Activated CD8-positive, alpha-beta memory T cell treated with anti-CD3 and anti-CD28 coated beads, Interleukin-2, amount 50 U/mL, for 1 hour (primary cell): ENCODE results near the gene ABHD5.

Experiments
- DNase-seq: peaks from one replicate; pipeline ENCODE4 v3.0.0-alpha.2; 2020; ENCODE audit errors: extremely low read depth

Gene ABHD5

GRCh38 chr3:43685921-43686320 is 4.8 kb upstream of the ABHD5 start:
- no peak for DNase-seq

- DNase-seq, result no peak
These were observed 4.4 kb upstream of the ABHD5 start for GRCh38 chr3:43686333-43686699.

- DNase-seq, result no peak
These were observed 3.8 kb upstream of the ABHD5 start for GRCh38 chr3:43686700-43687498.

DNA sequence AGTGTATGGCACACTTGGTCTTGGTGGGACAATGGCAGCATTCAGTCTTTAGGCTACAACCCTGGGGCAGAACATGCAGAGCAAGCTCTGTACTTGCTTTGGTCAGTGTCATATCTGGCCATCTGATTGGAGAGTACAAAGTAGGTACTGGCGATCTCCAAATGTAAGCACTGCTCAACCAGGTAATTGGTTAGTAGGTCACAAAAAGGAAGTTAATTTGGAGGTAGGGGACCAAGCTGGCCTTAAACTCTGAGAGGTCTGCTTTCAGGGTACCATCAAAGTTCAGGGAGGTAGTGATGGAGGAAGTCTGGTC is 3.3 kb upstream of the ABHD5 start:
- no peak for DNase-seq

GRCh38 chr3:43688245-43688650 is 2.5 kb upstream of the ABHD5 start:
- DNase-seq, result no peak

- no peak for DNase-seq
These were observed 1.6 kb upstream of the ABHD5 start for GRCh38 chr3:43689166-43689565.

GRCh38 chr3:43689766-43690399 is 855 bp upstream of the ABHD5 start:
- DNase-seq, result no peak

DNA sequence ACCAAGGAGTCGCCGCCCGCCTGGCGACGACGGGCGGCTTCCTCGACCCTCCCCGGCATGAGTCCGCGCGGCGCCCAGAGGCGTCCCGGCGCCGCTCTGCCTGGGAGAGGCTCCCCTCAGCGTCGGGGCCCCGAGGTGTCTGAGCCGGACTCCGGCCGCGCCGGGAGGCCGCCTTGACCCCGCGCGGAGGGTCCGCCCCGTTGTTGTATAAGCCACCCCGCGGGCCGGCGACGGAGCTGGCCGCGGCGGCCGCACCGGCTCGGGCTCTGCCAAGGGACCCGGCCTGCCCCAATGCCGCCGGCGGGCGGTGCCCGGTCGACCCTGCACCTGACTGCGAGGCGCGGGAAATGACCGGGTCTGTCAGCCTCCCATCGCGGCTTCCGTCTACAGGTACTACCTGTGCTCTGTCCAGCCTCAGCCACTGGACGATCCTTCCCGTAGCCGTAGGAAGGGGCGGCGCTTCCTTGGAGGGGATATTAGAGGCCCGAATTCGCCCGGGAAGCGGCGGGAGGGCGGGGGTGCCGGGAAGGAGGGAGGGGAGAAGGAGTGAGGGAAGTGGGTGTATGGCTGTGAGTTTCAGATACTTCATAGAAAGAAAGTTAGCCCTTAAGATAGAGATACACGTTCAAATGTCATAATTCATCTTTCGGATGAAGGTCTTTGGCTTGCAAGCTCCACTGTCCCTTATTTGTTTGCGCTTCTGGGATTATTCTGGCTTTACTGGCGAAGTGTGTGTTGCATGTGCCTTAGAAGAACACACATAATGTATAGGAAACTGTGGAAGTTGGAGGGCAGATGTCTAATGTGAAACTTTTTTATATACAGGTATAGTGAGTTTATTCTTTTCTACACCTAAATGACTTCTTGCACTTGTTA is 620 bp downstream of the ABHD5 start:
- DNase-seq, result no peak

DNA sequence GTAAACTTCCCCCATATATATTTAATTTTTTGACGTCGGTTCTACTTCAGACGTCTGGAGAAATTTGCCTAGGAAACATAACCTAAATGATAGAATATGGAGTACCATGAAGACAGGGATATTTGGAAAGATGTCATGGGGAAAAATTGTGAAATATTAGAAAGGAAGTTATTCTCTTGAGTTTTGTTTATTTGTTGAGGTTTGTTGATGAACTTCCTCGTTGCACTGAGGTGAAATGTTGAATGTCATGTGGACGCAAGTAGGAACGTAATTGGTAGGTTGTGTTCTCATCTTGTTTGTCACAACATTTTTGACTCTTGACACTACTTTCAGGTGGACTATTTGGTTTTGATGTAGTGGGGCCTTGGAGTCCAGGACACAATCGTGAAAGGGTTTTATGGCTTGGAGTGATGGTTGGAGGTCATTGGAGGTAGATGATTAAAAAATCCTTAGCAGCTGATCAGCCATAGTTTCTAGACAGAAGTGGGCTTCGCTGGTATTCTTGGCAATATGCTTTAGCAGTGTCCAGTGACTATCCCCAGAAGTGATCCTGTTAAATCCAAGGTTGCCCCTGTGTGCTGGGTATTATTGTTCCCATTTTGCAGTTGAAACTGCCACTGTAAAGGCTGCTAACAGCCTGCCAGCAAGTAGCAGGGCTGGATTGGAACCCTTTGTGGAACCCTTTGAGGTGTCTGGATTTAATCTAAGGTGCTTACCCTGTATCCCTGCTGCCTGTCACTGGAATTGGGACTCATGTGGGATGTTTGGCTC is 1.5 kb downstream of the ABHD5 start:
- DNase-seq, result no peak

GRCh38 chr3:43692971-43693370 is 2.2 kb downstream of the ABHD5 start:
- DNase-seq, result no peak

DNA sequence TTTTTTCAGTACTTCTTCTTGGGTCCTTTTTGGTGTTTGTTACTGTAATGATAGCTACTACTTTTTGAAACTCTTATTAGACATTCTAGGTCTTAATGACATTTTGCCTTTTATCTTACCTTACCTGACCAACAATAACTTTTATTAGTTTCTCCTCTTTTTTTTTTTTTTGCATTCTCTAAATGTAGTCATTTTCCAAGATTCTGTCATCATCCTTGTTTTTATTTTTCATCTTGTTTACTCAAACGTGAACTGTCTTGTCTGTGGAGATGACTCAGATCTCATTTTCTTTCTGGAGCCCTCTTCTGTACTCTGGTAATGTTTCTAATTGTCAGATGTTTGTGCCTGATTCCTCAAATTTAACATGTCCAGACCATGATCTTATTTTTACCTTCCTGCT is 2.9 kb downstream of the ABHD5 start:
- no peak for DNase-seq

- DNase-seq, result no peak
These were observed 4.7 kb downstream of the ABHD5 start for GRCh38 chr3:43695443-43695842.

DNA sequence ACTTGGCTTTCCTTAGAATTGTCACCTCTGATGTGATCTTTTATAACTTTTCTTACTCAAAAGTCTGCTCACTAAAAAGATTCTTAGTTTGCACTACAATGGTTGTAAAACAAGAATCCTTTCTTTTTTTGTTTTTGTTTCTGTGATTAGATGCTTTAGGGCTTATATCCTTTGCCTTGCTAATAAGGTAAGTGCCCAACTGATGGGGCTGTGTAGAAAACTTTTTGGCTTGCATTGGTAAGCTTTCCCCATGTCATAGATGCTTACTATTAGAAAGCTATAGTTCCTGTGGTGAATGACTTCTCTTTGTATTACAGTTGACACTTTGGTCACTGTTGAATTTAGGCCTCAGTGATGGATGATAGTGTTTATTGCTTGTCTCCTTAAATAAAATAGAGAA is 5.1 kb downstream of the ABHD5 start:
- no peak for DNase-seq

GRCh38 chr3:43696441-43696840 is 5.7 kb downstream of the ABHD5 start:
- no peak for DNase-seq

GRCh38 chr3:43696881-43697280 is 6.1 kb downstream of the ABHD5 start:
- no peak for DNase-seq

DNA sequence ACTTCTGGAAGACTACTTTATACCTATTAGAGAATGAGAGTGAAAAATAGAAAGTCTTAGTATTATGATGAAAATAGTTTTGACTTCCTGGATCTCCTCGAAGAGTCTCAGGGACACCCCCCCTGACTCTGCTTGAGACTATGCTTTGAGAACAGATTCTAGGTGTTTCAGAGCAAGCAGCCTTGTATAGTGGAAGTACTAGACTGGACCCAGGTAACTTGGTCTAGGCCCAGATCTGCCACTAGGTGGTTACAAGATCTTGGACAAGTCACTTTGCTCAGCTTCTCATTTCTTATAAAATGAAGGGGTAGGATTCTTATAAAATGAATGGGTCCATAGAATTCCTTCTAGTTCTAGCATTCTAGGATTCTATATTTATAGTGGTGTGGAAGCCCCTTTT is 9.1 kb downstream of the ABHD5 start:
- DNase-seq, result no peak

GRCh38 chr3:43704697-43705096 is 14.0 kb downstream of the ABHD5 start:
- no peak for DNase-seq

DNA sequence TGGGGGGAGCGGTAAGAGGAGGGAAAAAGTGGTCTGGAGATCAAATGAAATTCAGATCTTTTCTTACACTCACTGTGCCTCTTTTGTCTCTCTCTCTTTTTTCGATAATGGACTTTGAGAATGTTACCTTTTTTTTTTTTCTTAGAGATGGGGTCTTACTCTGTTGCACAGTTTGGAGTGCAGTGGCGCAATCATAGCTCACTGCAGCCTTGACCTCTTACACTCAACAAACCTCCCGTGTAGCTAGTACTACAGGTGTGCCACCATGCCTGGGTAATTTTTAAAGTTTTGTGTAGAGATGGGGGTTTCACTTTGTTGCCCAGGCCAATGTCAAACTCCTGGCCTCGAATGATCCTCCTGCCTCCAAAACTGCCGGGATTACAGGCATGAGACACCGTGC is 15.6 kb downstream of the ABHD5 start:
- no peak for DNase-seq

GRCh38 chr3:43707266-43707665 is 16.5 kb downstream of the ABHD5 start:
- DNase-seq, result no peak

GRCh38 chr3:43707998-43708397 is 17.3 kb downstream of the ABHD5 start:
- DNase-seq, result no peak

GRCh38 chr3:43709022-43709421 is 18.3 kb downstream of the ABHD5 start:
- no peak for DNase-seq

DNA sequence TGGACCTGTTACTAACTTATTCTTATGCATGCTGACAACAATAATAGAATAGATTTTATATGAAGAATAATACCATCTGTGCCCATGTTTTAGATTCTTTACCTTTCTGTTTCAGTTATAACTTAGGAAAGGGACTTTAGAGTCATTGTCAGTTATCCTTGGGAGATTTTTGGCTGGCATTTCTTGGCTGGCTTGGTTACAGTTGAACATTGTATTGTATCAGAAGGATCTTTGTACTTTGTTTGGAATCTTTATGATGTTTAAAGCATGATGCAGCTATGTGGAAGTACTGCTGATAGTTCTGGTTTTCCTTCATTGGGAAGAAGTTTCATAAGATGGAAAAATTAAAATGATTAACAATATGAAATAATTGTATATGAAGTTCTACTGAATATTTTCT is 19.9 kb downstream of the ABHD5 start:
- no peak for DNase-seq
